ENCODE measurements around the gene FGF12. TPM values are rescaled to one million over a fixed set of nuclear protein-coding genes. Genes with fewer than 3 reads are reported as not detected.
"Not testable (repeated sequence)": the region's sequence is repeated elsewhere in the genome, so short reads cannot be mapped to it uniquely, and the experiment has no call there.

FGF12 gene
- 1.5 and 2.6 TPM in 2 replicates for total RNA-seq (2014; rRNA removed; shearing (Covaris generic); ENCODE audit: low replicate concordance)

DNA sequence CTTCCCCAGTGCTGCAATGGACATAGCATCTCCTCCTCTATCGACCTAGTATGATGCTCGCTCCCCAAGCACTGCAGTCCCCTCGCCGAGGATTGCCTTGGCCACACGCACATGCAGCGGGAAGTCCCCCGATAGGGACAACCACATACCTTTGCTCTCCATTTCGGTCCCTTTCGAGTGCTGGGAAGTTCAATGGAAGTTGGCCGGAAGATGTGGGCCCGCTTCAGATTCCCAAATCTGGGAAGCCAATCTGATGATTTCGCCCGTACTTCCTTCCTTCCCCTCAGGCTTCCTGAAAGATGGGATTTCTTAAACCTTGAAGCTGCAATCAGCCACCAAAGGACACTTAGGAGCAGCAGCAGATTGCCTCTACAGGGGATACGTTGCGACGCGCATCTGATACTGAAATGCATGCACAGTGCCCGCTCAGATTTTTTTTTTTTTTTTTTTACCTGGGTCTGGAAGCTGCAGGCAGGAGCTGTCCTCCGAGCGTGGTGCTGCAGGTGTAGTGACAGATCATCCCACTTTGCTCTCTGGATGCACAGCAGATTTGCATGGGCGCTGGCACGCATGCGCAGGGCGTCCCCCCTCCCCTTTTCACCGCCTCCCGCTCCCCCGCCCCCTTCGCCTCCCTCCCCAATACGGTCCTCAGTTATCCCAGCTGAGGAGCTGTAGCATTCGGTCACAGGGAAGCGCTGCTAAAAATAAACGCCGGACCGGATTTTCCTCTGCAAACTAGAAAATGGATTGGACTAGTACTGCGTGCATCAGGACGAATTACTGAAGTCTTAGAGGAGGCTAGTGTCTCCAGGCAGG, at the start of gene FGF12:
Gene FGF12 (minus strand): TSS at position 510 of the 816 bp plus-strand sequence.
- peak; percentile 68 for DNase-seq (ENCODE audit: low read depth)
- in situ Hi-C loops (cut with HindIII; ENCODE audit: low pct_unique_long_range_greater_than_20kb, low sequenced_read_pairs): no loop called here

- in situ Hi-C loops (cut with HindIII; ENCODE audit: low pct_unique_long_range_greater_than_20kb, low sequenced_read_pairs); DNase-seq (ENCODE audit: low read depth): not testable (repeated sequence)
Measured at GRCh38 chr3:192774341-192774740, 47.0 kb upstream of the FGF12 start.

- DNase-seq (ENCODE audit: low read depth): peak; percentile 4
- in situ Hi-C loops (cut with HindIII; ENCODE audit: low pct_unique_long_range_greater_than_20kb, low sequenced_read_pairs): no loop called here
Measured at GRCh38 chr3:192772240-192772894, 45.0 kb upstream of the FGF12 start.

DNA sequence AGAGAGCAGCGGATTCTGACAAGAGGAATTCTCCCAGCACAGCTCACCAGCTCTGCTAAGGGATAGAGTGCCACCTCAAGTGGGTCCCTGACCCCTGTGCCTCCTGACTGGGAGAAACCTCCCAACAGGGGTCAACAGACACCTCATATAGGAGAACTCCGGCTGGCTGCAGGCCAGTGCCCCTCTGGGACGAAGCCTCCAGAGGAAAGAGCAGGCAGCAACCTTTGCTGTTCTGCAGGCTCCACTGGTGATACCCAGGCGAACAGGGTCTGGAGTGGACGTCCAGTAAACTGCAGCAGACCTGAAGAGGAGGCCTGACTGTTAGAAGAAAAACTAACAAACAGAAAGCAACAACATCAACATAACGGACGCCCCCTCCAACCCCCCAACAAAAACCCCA, 31.3 kb upstream of the FGF12 start:
- no peak for DNase-seq (ENCODE audit: low read depth)
- in situ Hi-C loops (cut with HindIII; ENCODE audit: low pct_unique_long_range_greater_than_20kb, low sequenced_read_pairs): no loop called here

GRCh38 chr3:192751148-192751547, 23.8 kb upstream of the FGF12 start:
- no peak for DNase-seq (ENCODE audit: low read depth)
- in situ Hi-C loops (cut with HindIII; ENCODE audit: low pct_unique_long_range_greater_than_20kb, low sequenced_read_pairs): no loop called here

GRCh38 chr3:192750201-192750600, 22.9 kb upstream of the FGF12 start:
- in situ Hi-C loops (cut with HindIII; ENCODE audit: low pct_unique_long_range_greater_than_20kb, low sequenced_read_pairs): no loop called here

DNA sequence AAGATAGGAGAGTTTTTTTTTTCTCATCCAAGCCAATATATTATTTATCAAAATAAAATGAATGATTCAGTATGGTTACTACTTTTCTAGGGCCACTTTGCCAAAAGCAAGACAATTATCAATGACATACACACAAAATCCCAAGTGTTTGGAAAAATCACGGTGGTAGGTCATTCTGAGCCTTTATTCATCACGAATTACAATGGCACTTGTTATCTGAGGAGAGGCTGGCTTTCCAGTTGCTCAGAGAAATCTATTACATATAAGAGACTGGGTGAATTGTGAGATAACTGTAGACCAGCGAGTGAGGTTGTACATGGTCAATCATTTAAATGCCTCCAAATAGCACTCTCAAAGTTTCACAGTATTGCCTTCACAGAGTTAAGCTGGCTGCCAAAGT, 20.4 kb upstream of the FGF12 start:
- no peak for DNase-seq (ENCODE audit: low read depth)
- in situ Hi-C loops (cut with HindIII; ENCODE audit: low pct_unique_long_range_greater_than_20kb, low sequenced_read_pairs): no loop called here

More at GRCh38 chr3:192750201-192750600, 22.9 kb upstream of the FGF12 start:
- no peak for DNase-seq (ENCODE audit: low read depth)

DNA sequence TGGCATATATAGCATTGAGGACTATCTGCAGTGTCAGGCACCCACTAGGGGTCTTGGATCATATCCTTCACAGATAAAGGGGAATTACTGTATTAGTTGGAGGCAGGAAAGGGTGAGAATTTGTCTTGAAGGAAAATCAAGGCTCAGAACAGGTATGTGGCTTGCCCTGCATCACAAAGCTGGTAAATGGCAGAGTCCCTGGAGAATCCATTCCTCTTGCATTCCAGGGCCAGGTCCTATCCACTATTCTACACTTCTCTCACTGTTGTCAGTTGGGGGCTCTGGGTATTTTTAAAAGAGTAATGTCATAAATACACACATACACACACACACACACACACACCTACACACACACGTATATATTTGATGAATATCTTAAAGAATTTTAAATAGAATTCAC, 19.8 kb upstream of the FGF12 start:
- no peak for DNase-seq (ENCODE audit: low read depth)
- in situ Hi-C loops (cut with HindIII; ENCODE audit: low pct_unique_long_range_greater_than_20kb, low sequenced_read_pairs): no loop called here

- DNase-seq (ENCODE audit: low read depth): no peak
- in situ Hi-C loops (cut with HindIII; ENCODE audit: low pct_unique_long_range_greater_than_20kb, low sequenced_read_pairs): no loop called here
Measured at GRCh38 chr3:192745150-192745549, 17.8 kb upstream of the FGF12 start.

DNA sequence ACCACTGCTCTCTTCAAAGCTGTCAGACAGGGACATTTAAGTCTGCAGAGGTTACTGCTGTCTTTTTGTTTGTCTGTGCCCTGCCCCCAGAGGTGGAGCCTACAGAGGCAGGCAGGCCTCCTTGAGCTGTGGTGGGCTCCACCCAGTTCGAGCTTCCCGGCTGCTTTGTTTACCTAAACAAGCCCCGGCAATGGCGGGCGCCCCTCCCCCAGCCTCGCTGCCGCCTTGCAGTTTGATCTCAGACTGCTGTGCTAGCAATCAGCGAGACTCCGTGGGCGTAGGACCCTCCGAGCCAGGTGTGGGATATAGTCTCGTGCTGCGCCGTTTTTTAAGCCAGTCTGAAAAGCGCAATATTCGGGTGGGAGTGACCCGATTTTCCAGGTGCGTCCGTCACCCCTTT, 17.3 kb upstream of the FGF12 start:
- DNase-seq (ENCODE audit: low read depth); in situ Hi-C loops (cut with HindIII; ENCODE audit: low pct_unique_long_range_greater_than_20kb, low sequenced_read_pairs): not testable (repeated sequence)

GRCh38 chr3:192737506-192737905, 10.2 kb upstream of the FGF12 start:
- in situ Hi-C loops (cut with HindIII; ENCODE audit: low pct_unique_long_range_greater_than_20kb, low sequenced_read_pairs): no loop called here
- DNase-seq (ENCODE audit: low read depth): no peak

DNA sequence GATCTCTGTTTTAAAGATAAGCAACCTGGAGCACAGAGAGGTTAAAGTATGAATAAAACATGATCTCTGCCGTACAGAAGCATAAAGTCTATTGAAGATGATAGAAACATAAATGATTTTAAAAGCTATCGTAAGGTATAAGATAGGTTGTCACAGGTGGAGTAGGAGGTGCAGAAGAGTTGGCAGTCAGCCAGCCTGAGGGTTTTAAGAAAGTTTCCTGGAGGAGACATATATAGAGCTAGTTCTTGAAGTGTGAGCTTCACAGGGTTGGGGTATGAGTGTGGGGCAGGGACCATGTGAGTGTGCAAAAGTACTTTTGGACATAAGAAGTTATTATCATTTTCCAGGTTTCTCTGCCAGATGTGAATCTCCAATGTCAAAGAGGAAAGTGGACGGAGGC, 3.9 kb upstream of the FGF12 start:
- no peak for DNase-seq (ENCODE audit: low read depth)
- in situ Hi-C loops (cut with HindIII; ENCODE audit: low pct_unique_long_range_greater_than_20kb, low sequenced_read_pairs): no loop called here

- in situ Hi-C loops (cut with HindIII; ENCODE audit: low pct_unique_long_range_greater_than_20kb, low sequenced_read_pairs): no loop called here
- DNase-seq (ENCODE audit: low read depth): no peak
Measured at GRCh38 chr3:192726385-192726784, 956 bp downstream of the FGF12 start.

- no peak for DNase-seq (ENCODE audit: low read depth)
- in situ Hi-C loops (cut with HindIII; ENCODE audit: low pct_unique_long_range_greater_than_20kb, low sequenced_read_pairs): no loop called here
Measured at GRCh38 chr3:192719964-192720363, 7.4 kb downstream of the FGF12 start.

- in situ Hi-C loops (cut with HindIII; ENCODE audit: low pct_unique_long_range_greater_than_20kb, low sequenced_read_pairs): no loop called here
- DNase-seq (ENCODE audit: low read depth): no peak
Measured at GRCh38 chr3:192718156-192718555, 9.2 kb downstream of the FGF12 start.

- DNase-seq (ENCODE audit: low read depth): no peak
Measured at GRCh38 chr3:192715126-192715525, 12.2 kb downstream of the FGF12 start.

GRCh38 chr3:192711126-192711525, 16.2 kb downstream of the FGF12 start:
- DNase-seq (ENCODE audit: low read depth); in situ Hi-C loops (cut with HindIII; ENCODE audit: low pct_unique_long_range_greater_than_20kb, low sequenced_read_pairs): not testable (repeated sequence)

More at GRCh38 chr3:192715126-192715525, 12.2 kb downstream of the FGF12 start:
- in situ Hi-C loops (cut with HindIII; ENCODE audit: low pct_unique_long_range_greater_than_20kb, low sequenced_read_pairs): no loop called here

GRCh38 chr3:192710366-192710765, 17.0 kb downstream of the FGF12 start:
- no peak for DNase-seq (ENCODE audit: low read depth)
- in situ Hi-C loops (cut with HindIII; ENCODE audit: low pct_unique_long_range_greater_than_20kb, low sequenced_read_pairs): no loop called here

GRCh38 chr3:192706272-192706671, 21.1 kb downstream of the FGF12 start:
- no peak for DNase-seq (ENCODE audit: low read depth)
- in situ Hi-C loops (cut with HindIII; ENCODE audit: low pct_unique_long_range_greater_than_20kb, low sequenced_read_pairs): no loop called here
